Measurements from ENCODE around the gene CIB4.

GRCh38 chr2:26668856-26669750 is 27.9 kb upstream of the CIB4 start:
- TF ChIP-seq ZNF644 (CRISPR knock-in tag; IDR thresholded peaks at IDR 0.05; ENCODE audit: low read depth) (no peak), FOSL2 (CRISPR knock-in tag; IDR thresholded peaks at IDR 0.05) (no peak), ZBTB25 (CRISPR knock-in tag; IDR thresholded peaks at IDR 0.05) (no peak), ZNF24 (IDR thresholded peaks at IDR 0.05) (no peak), ZNF577 (CRISPR knock-in tag; IDR thresholded peaks at IDR 0.05; ENCODE audit: borderline replicate concordance, low read depth) (no peak), CTCF (CRISPR knock-in tag; IDR thresholded peaks at IDR 0.05) (no peak), ZNF121 (CRISPR knock-in tag; IDR thresholded peaks at IDR 0.05) (no peak), NCOA5 (CRISPR knock-in tag; IDR thresholded peaks at IDR 0.05) (no peak), REST (IDR thresholded peaks at IDR 0.05; ENCODE audit: borderline replicate concordance in 1 of 2, low read depth in 1 of 2, low read length in 2 of 2) (no peak), PHF20 (CRISPR knock-in tag; IDR thresholded peaks at IDR 0.05) (no peak)

Measured in HepG2 (cell line).